Fibroblast of upper back skin (primary cell): ENCODE data around the gene FNDC10.
"Not testable (repeated sequence)": the region's sequence is repeated elsewhere in the genome, so short reads cannot be mapped to it uniquely, and the experiment has no call there.

Experiments
- DNase-seq: peaks from one replicate; pipeline ENCODE4 v3.0.0-alpha.2; 2013

Gene FNDC10

DNA sequence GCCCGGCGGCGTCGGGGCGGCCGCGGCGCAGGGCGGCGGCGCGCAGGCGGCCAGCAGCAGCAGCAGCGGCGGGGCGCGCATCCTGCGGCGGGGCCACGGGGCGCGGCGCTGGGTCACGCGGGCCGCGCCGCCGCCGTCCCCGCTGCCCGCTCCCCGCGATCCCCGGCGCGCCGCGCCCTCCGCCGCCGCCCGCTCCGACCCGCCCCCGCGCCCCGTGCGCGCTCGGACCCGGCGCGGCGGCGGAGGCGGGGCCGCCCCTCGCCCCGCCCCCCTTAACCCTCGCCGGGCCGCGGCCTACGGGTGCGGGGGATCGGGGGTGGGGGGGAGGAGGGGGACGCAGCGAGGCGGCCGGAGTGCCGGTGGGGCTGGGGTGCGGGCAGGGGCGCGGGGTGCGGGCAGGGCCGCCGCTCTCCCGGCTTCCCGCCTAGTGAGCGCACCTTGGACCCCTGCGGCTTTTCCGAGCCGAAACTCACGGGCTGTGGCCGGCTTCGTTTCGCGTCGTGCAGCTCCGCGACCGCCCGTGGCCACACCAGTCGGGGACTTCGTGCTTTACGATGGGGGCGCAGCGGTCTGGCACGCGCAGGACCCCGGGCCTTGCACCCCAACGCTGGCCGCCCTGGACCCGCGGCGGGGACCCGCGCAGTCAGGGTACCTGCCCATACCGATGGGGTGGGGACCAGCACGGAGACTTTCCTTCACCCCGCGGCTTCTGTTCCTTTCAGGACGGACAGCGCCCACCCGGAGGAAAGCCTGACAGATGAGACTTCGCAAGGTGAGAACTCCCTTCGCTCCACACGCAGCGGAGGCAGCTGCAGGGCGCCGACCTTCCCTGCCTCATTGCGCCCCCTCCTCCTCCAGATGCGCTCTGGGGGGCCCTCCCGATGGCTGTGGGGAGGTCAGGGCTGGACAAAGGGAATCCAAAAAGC lies at the start of gene FNDC10:
Gene FNDC10 (minus strand): TSS at position 201 of the 926 bp plus-strand sequence. CDS start 120 bp downstream, at position 81.
- no peak for DNase-seq

- not testable (repeated sequence) for DNase-seq
Observed at GRCh38 chr1:1648265-1648664, 48.3 kb upstream of the FNDC10 start.

- not testable (repeated sequence) for DNase-seq
Observed at GRCh38 chr1:1647567-1648241, 47.8 kb upstream of the FNDC10 start.

- not testable (repeated sequence) for DNase-seq
Observed at GRCh38 chr1:1646326-1646725, 46.4 kb upstream of the FNDC10 start.

DNA sequence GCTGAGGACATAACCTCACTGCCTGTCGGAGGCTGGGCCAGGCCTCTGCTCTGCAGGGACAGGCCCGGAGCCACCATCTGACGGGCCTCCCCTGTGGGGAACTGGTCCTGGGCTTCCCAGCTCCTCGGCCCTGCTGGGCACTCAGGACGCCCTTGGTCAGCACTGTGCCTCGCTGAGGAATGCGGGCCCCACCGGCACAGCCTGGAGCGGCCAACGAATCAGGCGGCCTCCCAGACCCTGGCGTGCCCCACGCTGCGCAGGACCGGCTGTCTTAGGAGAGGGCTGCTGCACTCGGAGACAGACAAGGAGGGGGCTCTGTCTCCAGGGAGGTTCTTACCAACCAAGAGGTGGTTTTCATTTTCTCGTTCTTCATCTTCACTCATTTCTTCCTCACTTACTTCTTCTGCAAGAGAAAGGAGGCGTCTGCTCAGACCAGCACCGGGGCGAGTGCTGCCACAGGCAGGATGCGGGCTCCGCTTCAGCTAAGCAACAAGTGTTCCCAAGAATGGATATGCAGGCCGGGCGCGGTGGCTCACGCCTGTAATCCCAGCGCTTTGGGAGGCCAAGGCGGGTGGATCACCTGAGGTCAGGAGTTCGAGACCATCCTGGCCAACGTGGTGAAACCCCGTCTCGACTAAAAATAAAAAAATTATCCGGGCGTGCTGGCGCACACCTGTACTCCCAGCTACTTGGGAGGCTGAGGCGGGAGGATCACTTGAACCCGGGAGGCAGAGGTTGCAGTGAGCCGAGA lies 41.0 kb upstream of the FNDC10 start:
- DNase-seq = not testable (repeated sequence)

DNA sequence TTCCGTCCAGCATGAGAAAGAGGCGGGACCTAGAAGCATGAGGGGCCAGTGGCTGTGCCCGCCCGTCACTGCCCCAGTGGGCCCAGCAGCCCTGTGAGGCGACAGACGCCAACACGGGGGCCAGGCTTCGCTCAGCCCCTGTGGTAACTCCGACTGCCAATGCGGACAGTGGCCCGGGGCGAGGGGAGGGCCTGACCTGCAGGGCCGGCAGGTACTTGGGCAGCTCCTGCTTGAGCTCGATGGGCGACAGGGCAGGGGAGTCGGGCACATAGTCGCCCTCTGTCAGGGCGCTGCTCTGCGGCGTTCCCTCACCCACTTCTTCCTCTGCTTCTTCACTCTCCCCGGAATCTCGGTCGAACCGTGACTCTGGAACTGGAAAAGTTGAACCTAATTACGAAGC lies 40.1 kb upstream of the FNDC10 start:
- not testable (repeated sequence) for DNase-seq

DNA sequence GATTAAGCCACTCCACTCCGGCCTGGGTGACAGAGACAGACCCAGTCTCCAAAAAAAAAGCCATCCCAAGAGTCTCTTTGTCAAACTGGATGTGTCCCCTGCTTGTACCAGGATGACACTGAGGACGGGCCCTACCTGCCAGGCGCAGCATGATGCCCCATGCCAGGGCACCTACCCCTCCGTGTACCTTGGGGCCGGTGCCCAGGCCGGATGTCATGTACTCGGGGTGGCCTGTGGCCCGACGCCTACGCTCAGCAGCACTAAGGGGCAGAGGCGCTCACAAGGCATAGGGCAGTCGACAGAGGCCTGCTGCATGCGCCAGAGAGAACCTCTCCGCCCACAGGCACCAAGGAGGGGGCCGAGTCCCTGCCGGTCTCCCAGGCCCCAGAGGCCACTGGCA lies 39.4 kb upstream of the FNDC10 start:
- DNase-seq = not testable (repeated sequence)

DNA sequence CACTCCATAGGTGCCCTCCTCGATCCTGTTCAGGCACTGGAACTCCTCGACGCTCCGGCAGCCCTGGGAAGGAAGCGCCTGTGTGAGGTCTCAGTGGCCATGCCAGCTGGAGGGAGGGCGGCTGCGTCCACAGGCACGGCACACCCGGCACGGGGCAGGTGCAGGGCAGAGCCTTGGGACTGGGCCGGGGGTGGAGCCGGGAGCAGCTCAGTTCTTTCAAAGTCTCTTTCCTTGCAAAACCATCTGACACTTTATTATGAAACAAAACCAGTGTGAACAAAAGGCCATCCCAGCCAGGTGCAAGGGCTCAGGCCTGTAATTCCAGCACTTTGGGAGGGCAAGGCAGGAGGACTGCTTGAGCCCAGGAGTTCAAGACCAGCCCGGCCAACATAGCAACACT lies 38.6 kb upstream of the FNDC10 start:
- not testable (repeated sequence) for DNase-seq

DNA sequence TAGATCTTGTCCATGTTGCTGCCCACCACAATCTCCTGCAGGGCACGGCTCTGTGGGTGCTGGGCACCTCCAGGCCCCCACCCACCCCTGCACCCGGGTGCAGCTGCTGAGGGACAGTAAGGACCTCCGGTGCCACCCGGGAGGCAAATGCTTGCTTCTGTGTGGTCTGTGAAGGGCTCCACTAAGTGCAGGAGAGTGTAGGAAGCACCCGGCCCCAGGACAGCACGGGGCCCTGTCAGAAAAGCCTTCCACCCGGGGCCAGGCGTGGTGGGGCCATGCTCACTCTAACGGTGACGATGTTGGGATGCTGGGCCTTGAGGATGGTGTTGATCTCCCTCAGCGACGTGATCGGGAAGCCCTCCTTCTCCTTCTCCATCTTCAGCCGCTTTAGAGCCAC lies 37.5 kb upstream of the FNDC10 start:
- not testable (repeated sequence) for DNase-seq

GRCh38 chr1:1636621-1637478 lies 36.9 kb upstream of the FNDC10 start:
- DNase-seq = not testable (repeated sequence)

- not testable (repeated sequence) for DNase-seq
Observed at GRCh38 chr1:1634613-1635012, 34.7 kb upstream of the FNDC10 start.

DNA sequence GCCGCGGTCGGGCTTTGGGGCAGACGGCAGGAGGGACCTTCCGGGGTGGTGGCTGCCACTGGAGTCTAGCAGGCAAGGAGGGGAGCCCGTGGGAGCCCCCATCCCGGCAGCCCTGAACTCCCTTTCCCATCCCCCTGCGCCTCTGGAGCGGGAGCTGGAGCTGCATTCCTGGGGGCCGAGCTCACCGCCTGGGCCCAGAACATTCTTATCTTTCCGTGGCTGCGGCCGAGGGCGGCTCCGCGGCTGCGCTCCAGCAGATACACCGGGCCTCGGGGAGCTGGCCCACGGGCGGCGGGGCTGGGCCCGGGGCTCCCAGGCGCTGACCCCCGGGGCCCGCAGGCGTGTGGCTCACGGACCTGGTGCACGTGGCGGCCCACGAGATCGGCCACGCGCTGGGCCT lies 33.5 kb upstream of the FNDC10 start:
- not testable (repeated sequence) for DNase-seq

DNA sequence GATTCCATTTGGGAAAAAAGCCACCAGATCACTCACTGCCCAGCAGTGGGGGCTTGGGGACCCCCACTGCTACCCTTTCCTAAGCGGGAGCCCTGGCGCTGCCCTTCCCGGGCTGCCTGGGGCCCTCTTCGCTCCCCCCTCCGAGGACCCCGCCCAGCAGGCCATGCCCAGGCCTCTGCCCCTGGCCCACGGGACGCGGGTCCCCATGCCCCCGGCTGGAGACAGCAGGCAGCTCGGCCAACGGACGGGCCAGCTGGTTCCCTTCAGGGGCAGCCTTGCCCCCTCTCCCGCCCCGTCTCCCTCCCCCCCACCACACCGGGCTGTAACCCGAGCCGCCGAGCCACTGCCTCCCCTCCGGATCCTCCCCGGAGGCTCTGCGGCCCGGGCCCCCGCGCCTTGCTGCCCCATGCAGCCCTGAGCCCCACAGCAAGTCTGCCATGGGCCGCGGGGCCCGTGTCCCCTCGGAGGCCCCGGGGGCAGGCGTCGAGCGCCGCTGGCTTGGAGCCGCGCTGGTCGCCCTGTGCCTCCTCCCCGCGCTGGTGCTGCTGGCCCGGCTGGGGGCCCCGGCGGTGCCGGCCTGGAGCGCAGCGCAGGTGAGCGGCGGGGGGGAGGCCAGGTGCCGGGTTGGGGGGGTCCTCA lies 32.0 kb upstream of the FNDC10 start, which contains the start of gene MMP23B:
Gene MMP23B (plus strand): TSS at position 392 of the 639 bp plus-strand sequence. CDS start 46 bp downstream, at position 438.
- DNase-seq = no peak

DNA sequence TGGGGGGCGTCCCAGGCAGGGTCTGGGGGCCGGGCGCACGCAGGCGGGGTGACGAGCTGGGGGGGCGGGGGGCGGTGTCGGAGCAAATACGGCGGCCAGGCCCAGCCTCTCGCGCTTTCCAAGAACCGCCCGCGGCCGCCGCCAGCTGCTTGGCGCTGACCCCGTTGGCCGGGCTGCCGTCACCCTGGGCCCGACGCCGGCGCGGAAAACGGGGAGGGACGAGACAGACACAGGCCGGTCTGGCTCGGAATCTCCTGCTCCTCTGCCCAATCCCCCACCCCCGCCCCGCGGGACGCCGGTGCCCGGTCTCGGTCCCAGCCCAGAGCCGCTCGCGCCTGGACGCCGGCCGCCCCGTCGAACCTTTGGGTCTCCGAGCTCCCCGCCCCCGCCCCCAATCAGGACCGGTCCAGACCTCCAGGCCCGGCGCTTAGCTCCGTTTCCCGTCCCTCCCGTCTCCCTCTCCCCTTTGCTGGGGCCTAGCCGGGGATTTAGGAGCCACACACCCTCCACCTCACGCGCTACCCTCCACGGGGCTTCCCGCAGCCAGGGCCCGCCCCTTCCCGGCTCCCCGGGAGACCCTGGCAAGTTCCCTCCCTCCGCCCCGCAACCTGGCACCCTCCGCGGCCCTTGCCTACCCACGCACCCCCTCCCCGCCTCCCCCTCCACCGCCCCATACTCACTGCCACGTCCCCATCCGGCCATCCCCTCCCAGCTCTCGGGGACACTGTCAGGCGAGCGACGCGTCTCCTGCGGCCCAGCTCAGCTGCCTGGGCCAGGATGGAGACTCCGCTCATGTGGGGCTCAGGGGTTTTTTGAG lies 31.2 kb upstream of the FNDC10 start:
- no peak for DNase-seq

DNA sequence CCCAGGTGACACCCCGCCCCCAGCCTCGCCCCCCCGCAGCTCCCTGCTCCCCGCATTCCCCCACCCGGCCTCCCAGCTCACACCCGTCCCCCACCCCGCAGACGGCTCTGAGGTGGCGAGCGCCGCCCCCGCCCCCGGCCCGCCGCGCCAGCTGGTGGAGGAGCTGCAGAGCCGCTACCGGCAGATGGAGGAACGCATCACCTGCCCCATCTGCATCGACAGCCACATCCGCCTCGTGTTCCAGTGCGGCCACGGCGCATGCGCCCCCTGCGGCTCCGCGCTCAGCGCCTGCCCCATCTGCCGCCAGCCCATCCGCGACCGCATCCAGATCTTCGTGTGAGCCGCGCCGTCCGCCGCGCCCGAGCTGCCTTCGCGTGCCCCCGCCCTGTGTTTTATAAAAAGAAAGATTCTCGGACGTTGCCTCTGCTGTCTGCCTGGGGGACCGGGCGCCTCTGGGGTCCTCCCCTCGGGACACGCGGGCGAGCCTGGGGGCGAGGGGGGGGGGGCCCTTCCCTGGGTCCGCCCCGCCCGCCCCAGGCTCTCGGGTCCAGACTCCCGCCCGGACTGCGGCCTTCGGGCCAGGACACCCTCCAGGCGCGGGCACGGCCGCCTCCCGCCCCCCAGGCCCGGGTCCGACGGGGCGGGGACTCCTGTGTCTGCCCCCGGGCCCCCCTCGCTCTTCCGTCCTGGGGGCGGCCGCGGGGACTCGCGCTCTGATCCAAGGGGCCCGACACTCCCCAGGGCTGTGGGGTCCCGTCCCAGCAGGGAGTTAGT lies 30.4 kb upstream of the FNDC10 start:
- DNase-seq = peak; percentile 68

DNA sequence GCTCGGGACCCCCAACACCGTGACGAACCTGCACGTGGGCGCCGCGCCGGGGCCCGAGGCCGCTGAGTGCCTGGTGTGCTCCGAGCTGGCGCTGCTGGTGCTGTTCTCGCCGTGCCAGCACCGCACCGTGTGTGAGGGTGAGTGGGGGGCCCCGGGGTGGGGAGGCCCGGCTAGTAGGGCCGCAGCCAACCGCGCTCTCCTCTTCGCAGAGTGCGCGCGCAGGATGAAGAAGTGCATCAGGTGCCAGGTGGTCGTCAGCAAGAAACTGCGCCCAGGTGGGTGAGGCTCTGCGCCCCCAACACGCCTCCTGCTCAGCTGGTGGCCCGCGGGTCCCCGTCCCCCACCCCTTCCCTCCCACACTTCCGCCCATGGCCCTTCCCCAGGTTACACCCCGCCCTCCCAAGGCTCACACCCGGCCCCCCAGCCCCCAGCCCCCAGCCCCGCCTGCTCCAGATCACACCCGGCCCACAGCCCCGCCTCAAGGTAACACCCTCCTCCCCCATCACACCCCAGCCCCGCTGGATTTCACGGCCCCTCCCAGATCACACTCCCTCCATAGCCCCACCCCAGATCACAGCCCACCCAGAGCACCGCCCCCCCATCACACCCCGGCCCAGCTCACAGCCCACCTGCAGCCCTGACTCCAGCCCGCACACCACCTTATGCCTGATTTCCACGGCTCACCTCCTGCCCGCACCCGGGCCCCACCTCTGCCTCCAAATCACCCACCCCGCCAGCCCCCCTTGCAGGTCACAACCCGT lies 29.7 kb upstream of the FNDC10 start:
- DNase-seq = no peak

DNA sequence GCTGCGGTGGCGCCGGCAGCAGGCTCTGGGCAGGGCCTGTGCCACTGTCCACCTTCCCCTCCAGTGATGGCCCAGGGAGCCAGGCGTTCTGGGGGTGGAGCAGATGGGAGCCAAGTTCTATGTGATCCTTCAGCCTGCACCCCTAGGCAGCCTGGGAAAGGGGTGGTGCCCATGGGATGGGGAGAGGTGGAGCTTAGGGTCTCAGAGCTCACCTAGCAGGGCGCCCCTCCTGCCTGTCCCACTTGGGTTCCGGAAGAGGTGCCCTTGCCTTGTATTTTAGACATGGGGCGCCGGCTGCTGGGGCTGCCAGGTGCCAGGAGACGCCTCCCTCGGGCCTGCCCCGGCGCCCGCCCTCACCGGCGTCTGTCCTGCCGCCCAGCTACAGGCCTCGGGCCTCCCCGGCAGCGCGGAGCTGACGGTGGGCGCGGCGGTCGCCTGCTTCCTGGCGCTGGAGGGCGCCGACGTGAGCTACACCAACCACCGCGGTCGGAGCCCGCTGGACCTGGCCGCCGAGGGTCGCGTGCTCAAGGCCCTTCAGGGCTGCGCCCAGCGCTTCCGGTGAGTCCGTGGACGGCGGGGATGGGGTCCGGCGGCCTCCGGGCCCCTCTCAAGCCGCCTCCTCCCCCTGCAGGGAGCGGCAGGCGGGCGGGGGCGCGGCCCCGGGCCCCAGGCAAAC lies 29.0 kb upstream of the FNDC10 start:
- DNase-seq = no peak
